ENCODE measurements around the gene CSGALNACT2.
"Not testable (repeated sequence)": the region's sequence is repeated elsewhere in the genome, so short reads cannot be mapped to it uniquely, and the experiment has no call there.

CSGALNACT2 gene

GRCh38 chr10:43145311-43145710, 7.1 kb downstream of the CSGALNACT2 start:
- DNase-seq (ENCODE audit: low read depth), result no peak

- DNase-seq (ENCODE audit: low read depth), result not testable (repeated sequence)
Observed at GRCh38 chr10:43145936-43146335, 7.7 kb downstream of the CSGALNACT2 start.

- no peak for DNase-seq (ENCODE audit: low read depth)
Observed at GRCh38 chr10:43151371-43151770, 13.1 kb downstream of the CSGALNACT2 start.

- DNase-seq (ENCODE audit: low read depth), result no peak
Observed at GRCh38 chr10:43153901-43154300, 15.7 kb downstream of the CSGALNACT2 start.

- DNase-seq (ENCODE audit: low read depth), result no peak
Observed at GRCh38 chr10:43155221-43155620, 17.0 kb downstream of the CSGALNACT2 start.

- DNase-seq (ENCODE audit: low read depth), result no peak
Observed at GRCh38 chr10:43155741-43156140, 17.5 kb downstream of the CSGALNACT2 start.

GRCh38 chr10:43156590-43157341, 18.5 kb downstream of the CSGALNACT2 start:
- DNase-seq (ENCODE audit: low read depth), result no peak

GRCh38 chr10:43158636-43159035, 20.4 kb downstream of the CSGALNACT2 start:
- no peak for DNase-seq (ENCODE audit: low read depth)

GRCh38 chr10:43160046-43160920, 22.0 kb downstream of the CSGALNACT2 start:
- DNase-seq (ENCODE audit: low read depth), result no peak

GRCh38 chr10:43160921-43161255, 22.6 kb downstream of the CSGALNACT2 start:
- no peak for DNase-seq (ENCODE audit: low read depth)

- DNase-seq (ENCODE audit: low read depth), result no peak
Observed at GRCh38 chr10:43162604-43163003, 24.4 kb downstream of the CSGALNACT2 start.

GRCh38 chr10:43166207-43166879, 28.1 kb downstream of the CSGALNACT2 start:
- no peak for DNase-seq (ENCODE audit: low read depth)

- no peak for DNase-seq (ENCODE audit: low read depth)
Observed at GRCh38 chr10:43166880-43167497, 28.7 kb downstream of the CSGALNACT2 start.

- DNase-seq (ENCODE audit: low read depth), result no peak
Observed at GRCh38 chr10:43167498-43167889, 29.2 kb downstream of the CSGALNACT2 start.

GRCh38 chr10:43170491-43170890, 32.2 kb downstream of the CSGALNACT2 start:
- DNase-seq (ENCODE audit: low read depth), result no peak

- no peak for DNase-seq (ENCODE audit: low read depth)
Observed at GRCh38 chr10:43172645-43173044, 34.4 kb downstream of the CSGALNACT2 start.

- DNase-seq (ENCODE audit: low read depth), result no peak
Observed at GRCh38 chr10:43173120-43173519, 34.9 kb downstream of the CSGALNACT2 start.

GRCh38 chr10:43174969-43175368, 36.7 kb downstream of the CSGALNACT2 start:
- DNase-seq (ENCODE audit: low read depth), result no peak

GRCh38 chr10:43176271-43176670, 38.0 kb downstream of the CSGALNACT2 start:
- DNase-seq (ENCODE audit: low read depth), result no peak

- no peak for DNase-seq (ENCODE audit: low read depth)
Observed at GRCh38 chr10:43177595-43177994, 39.4 kb downstream of the CSGALNACT2 start.

- DNase-seq (ENCODE audit: low read depth), result no peak
Observed at GRCh38 chr10:43181146-43181545, 42.9 kb downstream of the CSGALNACT2 start.

GRCh38 chr10:43183764-43184163, 45.5 kb downstream of the CSGALNACT2 start:
- not testable (repeated sequence) for DNase-seq (ENCODE audit: low read depth)

All from T follicular helper cell (primary cell).